ENCODE measurements around the gene LRRN4CL.

Gene LRRN4CL

DNA sequence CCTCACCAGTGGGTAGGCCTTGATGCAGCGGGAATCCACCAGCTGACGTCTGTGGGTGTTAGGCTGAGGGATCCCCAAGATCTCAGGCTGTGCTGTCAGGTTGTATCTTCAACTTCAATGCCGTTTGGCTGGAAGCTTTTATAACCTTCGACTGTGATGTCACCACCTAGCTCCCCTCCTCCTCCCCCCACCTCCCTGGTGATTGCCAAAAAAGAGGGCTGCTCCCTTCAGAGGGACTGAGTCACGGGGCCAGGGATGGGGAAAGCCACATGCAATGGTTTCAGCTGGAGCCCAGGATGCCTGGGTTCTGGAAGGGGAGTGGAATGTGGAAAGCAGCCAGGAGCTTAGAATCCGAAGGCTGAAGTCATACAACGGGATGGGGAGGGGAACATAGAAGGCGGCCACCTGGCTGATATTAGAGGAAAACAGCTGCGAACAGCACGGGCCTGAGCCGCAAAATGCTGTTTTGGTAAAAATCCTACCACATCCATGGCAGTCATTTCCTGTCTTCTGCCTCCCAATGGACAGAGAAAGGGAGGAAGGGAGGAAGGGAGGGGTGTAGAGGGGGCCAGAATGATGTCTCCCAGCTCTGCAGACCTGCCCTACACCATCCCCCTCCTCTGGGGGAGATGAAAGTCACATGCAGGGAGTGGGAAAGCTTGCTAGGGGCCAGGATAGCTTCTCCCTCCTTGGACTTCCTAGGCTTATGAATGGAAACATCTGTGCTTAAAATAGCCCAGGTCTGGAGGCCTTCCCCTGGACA, at the start of gene LRRN4CL:
TSS of gene LRRN4CL (minus strand) at position 110 of the 763 bp plus-strand sequence. CDS start 1,022 bp downstream, outside the sequence.
- intact Hi-C loops (cut with DNase I): loop anchor here (10.0 kb wide), 1 partner anchor 295 kb away; no protein-coding TSS in a partner anchor
- peak in 3 of 10 donors; percentile 36 to 76 (median 42) for DNase-seq

GRCh38 chr11:62737196-62737595, 47.9 kb upstream of the LRRN4CL start:
- intact Hi-C loops (cut with DNase I): no loop called here
- DNase-seq: no peak

DNA sequence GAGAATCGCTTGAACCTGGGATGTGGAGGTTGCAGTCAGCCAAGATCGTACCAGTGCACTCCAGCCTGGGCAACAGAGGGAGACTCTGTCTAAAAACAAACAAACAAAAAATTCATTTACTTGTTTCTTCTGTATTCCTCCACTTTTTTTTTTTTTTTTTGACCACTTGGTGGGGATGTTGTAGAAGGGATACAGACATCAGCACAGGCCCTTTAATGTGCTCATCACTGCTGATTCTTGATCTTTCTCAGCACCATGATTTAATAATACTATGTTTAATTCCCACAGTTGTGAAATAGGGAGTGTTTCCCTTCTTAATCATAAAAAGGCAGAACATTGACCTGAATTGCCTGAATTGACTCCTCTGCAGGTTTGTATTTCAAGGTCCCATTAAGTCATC, 43.5 kb upstream of the LRRN4CL start:
- DNase-seq: no peak
- intact Hi-C loops (cut with DNase I): loop anchor here (5.0 kb wide), 1 partner anchor 129 kb away; no protein-coding TSS in a partner anchor

DNA sequence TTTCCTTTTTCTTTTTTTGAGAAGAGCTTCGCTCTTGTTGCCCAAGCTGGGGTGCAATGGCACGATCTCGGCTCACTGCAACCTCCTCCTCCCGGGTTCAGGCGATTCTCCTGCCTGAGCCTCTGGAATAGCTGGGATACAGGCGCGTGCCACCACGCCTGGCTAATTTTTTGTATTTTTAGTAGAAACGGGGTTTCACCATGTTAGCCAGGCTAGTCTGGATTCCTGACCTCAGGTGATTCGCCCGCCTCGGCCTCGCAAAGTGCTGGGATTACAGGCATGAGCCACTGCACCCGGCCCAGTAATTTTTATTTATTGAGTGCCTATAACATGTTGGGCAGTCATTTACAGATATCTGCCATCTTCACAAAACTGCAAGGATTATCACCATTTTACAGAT, 40.7 kb upstream of the LRRN4CL start:
- intact Hi-C loops (cut with DNase I): loop anchor here (5.0 kb wide), 1 partner anchor 132 kb away; no protein-coding TSS in a partner anchor
- peak in 1 of 10 donors; percentile 40 for DNase-seq

GRCh38 chr11:62728171-62728988, 39.0 kb upstream of the LRRN4CL start, which contains the start of gene TTC9C:
Gene TTC9C (plus strand): TSS chr11:62728486. CDS start chr11:62728849, 363 bp downstream.
- intact Hi-C loops (cut with DNase I): loop anchor here (2.0 to 10.0 kb wide), 2 partner anchors 32 to 106 kb away; partner anchors contain the start of genes POLR2G, STX5, TEX54 and WDR74
- peak; percentile 80 to 98 (median 87) for DNase-seq

GRCh38 chr11:62727872-62728170, 38.5 kb upstream of the LRRN4CL start:
- intact Hi-C loops (cut with DNase I): loop anchor here (2.0 to 10.0 kb wide), 3 partner anchors 19 to 107 kb away; partner anchors contain the start of genes POLR2G, STX5, TEX54 and WDR74
- DNase-seq: peak; percentile 70 to 95 (median 80)

DNA sequence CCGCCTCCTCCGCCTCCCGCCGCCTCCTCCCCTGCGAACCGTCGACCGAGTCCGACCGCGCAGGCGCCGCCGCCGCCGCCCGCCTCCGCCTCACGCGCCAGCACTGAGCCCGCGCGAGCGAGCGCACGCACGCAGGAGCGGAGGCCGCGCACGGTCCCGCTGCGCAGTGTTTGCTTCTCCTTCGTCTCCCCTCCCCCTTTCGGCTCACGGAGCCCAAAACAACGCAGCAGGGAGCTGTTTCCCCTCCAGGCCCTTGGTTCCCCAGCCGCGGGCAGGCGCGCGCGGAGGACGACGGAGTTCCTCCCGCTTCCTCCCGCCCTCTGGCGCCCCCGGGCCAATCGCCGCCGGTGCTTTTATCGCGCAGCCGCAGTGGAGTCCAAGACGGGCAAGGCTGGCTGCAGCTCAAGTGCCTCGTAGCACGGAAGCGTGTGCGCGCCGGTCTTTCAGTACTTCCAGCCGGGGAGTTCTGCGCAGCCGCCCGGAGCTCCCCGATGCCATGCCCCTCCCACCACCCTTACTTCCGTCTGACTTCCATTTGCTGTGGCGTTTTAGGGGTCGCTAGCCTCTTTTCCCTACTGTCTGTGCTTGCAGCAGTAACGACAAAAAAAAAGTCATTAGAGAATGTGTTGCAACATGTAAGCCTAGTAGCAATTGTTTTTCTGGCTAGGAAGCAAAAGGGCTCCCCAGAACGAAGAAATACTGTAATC, 38.0 kb upstream of the LRRN4CL start, which contains the start of gene HNRNPUL2:
TSS of gene HNRNPUL2 (minus strand) at position 293 of the 707 bp plus-strand sequence. CDS start 301 bp downstream, outside the sequence.
- DNase-seq: peak; percentile 96 to 100 (median 98)
- intact Hi-C loops (cut with DNase I): loop anchor here (2.0 to 10.0 kb wide), 2 partner anchors 19 to 107 kb away; partner anchors contain the start of genes STX5, TEX54 and WDR74

GRCh38 chr11:62726915-62727164, 37.5 kb upstream of the LRRN4CL start:
- intact Hi-C loops (cut with DNase I): loop anchor here (2.0 to 10.0 kb wide), 2 partner anchors 18 to 108 kb away; partner anchors contain the start of genes STX5, TEX54 and WDR74
- no peak for DNase-seq

- intact Hi-C loops (cut with DNase I): loop anchor here (2.0 to 10.0 kb wide), 2 partner anchors 18 to 108 kb away; partner anchors contain the start of genes STX5, TEX54 and WDR74
- peak in 2 of 10 donors; percentile 8 to 78 for DNase-seq
These were observed 37.0 kb upstream of the LRRN4CL start for GRCh38 chr11:62726156-62726914.

GRCh38 chr11:62725646-62726045, 36.3 kb upstream of the LRRN4CL start:
- no peak for DNase-seq
- intact Hi-C loops (cut with DNase I): loop anchor here (2.0 to 10.0 kb wide), 2 partner anchors 17 to 109 kb away; partner anchors contain the start of genes STX5, TEX54 and WDR74

DNA sequence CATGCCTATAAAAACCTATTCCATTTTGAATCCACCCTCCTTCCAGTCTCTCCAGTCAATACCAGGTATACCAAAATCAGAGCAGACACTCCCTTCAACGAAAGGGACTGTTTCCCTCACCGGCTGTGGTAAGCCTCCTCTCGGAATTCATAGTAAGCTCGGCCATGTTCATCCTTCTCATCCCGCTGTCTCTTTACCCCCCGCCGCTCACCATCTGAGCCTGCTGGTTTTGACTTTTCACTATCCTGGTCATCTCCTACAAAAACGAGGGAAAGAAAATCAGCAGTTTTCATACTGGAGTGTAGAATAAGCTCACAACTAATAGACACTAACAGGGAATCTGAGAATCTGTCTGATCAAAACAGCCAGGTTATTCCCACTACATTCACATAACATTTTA, 34.8 kb upstream of the LRRN4CL start:
- peak in 1 of 10 donors; percentile 25 for DNase-seq
- intact Hi-C loops (cut with DNase I): loop anchor here (10.0 kb wide), 1 partner anchor 111 kb away; the partner anchor contains the start of genes STX5, TEX54 and WDR74

DNA sequence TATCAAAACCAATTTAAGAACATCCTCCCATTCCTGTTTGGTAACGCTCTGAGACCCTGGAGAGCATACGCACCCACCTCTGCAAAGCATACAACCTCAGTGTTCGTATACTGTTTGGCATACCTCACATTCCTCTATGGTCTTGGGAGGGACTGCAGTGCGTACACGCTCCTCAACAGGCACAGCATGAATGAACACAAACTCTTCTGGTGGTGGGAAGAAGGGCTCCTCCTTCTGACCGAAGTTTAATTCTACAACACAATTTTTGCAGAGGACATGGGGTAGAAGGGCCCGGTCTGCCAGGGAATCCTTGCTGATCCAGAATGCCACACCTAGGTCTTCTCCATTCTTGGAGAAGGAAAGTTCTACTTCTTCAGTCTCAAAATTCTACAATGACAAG, 32.7 kb upstream of the LRRN4CL start:
- no peak for DNase-seq
- intact Hi-C loops (cut with DNase I): loop anchor here (10.0 kb wide), 1 partner anchor 113 kb away; the partner anchor contains the start of genes STX5, TEX54 and WDR74

- no peak for DNase-seq
- intact Hi-C loops (cut with DNase I): no loop called here
These were observed 30.1 kb upstream of the LRRN4CL start for GRCh38 chr11:62719302-62719978.

DNA sequence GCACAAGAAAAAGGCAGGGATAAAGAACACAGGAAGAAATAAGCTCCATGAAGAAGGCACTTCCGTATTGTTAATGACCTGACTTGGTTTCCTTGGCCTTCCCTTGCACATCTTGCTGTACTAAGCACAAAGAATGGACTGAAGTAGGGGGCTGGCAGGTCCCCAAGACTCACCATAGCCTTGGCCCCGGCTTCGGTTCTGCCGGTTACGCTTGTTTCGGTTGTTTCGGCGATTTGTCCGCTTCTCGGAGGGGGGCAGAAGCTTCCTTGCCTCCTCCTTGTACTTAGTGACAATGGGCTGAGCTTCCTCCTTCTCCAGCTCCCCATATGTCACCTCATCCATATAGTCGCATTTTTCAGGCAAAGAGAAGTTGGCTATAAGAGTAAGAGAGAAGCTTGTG, 27.5 kb upstream of the LRRN4CL start:
- intact Hi-C loops (cut with DNase I): no loop called here
- no peak for DNase-seq

GRCh38 chr11:62716206-62716605, 26.9 kb upstream of the LRRN4CL start:
- intact Hi-C loops (cut with DNase I): no loop called here
- no peak for DNase-seq

- no peak for DNase-seq
- intact Hi-C loops (cut with DNase I): no loop called here
These were observed 26.1 kb upstream of the LRRN4CL start for GRCh38 chr11:62715150-62716130.

DNA sequence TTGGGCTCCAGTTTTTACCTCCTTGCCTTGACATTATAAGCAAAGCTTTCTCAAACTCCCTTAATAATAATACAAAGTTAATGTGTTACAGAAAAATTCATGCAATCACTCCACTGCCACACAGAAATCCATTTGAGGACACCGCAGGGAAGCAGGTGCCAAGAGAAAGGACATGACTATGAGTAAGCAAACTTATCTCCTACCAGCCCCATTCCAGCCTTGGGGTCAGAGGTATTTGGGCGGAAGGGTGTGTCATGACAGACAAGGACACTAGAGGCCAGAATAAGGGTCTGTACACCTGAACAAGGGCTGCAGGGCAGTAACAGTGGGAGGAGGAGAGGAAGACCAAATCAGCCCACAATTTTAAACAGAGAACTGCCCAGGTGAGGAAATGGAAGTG, 24.0 kb upstream of the LRRN4CL start:
- no peak for DNase-seq
- intact Hi-C loops (cut with DNase I): no loop called here

Measured in posterior cingulate gyrus (tissue), 11 donors.